Cardiac muscle cell (in vitro differentiated cells and primary cell): ENCODE measurements around the gene LLGL1. TPM values are rescaled to one million over a fixed set of nuclear protein-coding genes. Genes with fewer than 3 reads are reported as not detected.
A peak's percentile ranks its signal among the peaks of the same experiment; 100 is the strongest.

Experiments used
- DNase-seq, 2 donors: peaks; one replicate each; pipeline versions ENCODE4 v3.0.0 to v3.0.0-alpha.2; 2010 to 2017; ENCODE audit warnings: low read depth in 1 of 2, low spot score in 1 of 2
- H3K27ac ChIP-seq: fragments of 200-600 bp; sonication (generic); 2 replicates; pipeline ENCODE4 v1.5.1; 2016
- H3K27me3 ChIP-seq: fragments of 200-600 bp; sonication (generic); 2 replicates; pipeline ENCODE4 v1.6.0; 2016; ENCODE audit warnings: control low read depth
- H3K36me3 ChIP-seq: fragments of 200-600 bp; sonication (generic); 2 replicates; pipeline ENCODE4 v1.5.1; 2016; ENCODE audit warnings: control low read depth
- H3K4me1 ChIP-seq: fragments of 200-600 bp; sonication (generic); 2 replicates; pipeline ENCODE4 v1.8.1; 2017; ENCODE audit warnings: low read depth, mild to moderate bottlenecking, mixed run types
- H3K4me3 ChIP-seq: fragments of 200-600 bp; sonication (generic); 2 replicates; pipeline ENCODE4 v1.5.1; 2016; ENCODE audit warnings: mild to moderate bottlenecking
- H3K9me3 ChIP-seq: fragments of 200-600 bp; sonication (generic); 2 replicates; pipeline ENCODE4 v1.5.1; 2017; ENCODE audit warnings: low read depth, mild to moderate bottlenecking, control low read depth
- CTCF ChIP-seq: IDR thresholded peaks from 2 replicates; pipeline ENCODE4 v1.5.1; 2012; ENCODE audit warnings: low read depth, mild to moderate bottlenecking, low read length
- polyA plus RNA-seq: library from polyadenylated mRNA; unstranded; fragments of >200 nt; fragmentation: Nextera tagmentation; extraction: Ambion mirVana; gene quantifications from 2 replicates; pipeline ENCODE4 v1.2.1, GENCODE V29; 2016
- total RNA-seq: library from RNA; depleted of rRNA; stranded (reverse); fragments of >200 nt; gene quantifications from 2 replicates; pipeline ENCODE4 v1.2.3, GENCODE V29; 2016

Gene LLGL1
- total and polyA plus RNA-seq, 2 experiments from 2014 or later: 5.9 to 83.8 TPM

- H3K9me3 ChIP-seq: no peaks in the 10 kb centered on the region
- no peak for TF ChIP-seq CTCF
- H3K27ac ChIP-seq: no peak overlapping the region
- peak overlapping the region; percentile 88 for H3K4me3 ChIP-seq
- H3K4me1 ChIP-seq: peaks cover 46% of the 10 kb centered on the region
- DNase-seq: peak; percentile 56 to 64
- peaks cover 10% of the 10 kb centered on the region for H3K36me3 ChIP-seq
- H3K27me3 ChIP-seq: no peaks in the 10 kb centered on the region
These were observed 40.0 kb upstream of the LLGL1 start for GRCh38 chr17:18185391-18185790.

DNA sequence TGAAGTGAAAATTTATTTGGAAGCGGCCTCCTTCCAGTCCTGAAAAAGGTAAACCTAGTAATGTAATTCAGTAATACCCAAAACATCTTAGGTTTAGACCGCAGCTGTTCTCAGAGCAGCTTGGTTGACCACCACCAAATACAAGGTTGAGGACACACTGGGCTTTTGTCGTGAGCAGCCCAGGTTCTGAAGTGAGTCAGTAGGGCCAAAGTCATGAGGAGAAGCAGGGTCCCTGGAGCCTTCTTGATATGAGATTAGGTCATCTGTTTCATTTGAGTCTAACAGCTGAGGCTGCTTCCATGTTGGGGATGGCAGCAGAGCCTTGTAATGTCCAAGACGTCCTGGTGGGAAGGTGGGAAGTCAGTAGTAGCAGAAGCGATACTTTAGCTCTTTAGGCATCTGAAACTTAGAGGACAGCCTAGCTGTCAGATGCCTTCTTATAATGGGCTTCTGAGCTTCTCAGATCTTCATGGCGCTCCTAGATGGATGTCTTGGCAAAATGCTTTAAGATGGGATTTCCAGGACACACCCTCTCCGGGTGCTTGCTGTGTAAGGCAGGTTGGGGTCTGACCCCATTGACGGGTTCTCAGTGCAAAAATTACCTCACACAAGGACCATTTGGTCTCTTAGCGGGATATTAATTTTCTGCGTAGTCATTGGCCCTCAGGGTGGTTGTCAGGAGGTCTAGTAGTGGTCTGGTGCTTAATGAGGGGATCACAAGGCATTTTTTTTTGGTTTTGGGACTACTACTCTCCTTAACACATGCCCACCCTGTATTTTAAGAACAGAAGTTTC is 39.4 kb upstream of the LLGL1 start:
- H3K4me1 ChIP-seq: peaks cover 47% of the 10 kb centered on the region
- no peaks in the 10 kb centered on the region for H3K27me3 ChIP-seq
- H3K9me3 ChIP-seq: no peaks in the 10 kb centered on the region
- peaks cover 10% of the 10 kb centered on the region for H3K36me3 ChIP-seq
- no peak overlapping the region for H3K27ac ChIP-seq
- peak overlapping the region; percentile 88 for H3K4me3 ChIP-seq
- TF ChIP-seq CTCF: no peak
- DNase-seq: no peak

DNA sequence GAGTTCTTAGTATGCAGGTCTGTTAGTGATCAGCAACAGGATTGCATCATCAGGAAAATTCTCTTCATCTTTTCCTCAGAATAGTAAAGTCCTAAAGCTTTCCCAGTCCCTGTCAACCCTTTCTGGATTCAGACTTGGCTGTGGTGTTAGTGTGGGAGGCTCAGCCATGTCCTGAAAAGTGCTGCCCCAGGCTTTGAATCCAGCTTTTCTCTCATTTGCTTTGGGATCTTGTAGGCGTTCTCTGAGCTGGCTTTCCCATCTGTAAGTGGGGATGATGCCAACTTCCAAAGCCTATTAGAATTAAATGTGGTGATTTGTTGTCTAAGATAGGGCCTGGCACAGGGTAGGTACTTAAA is 38.8 kb upstream of the LLGL1 start:
- Histone ChIP-seq H3K27me3 (no peaks in the 10 kb centered on the region), H3K4me3 (peak overlapping the region; percentile 88), H3K27ac (no peak overlapping the region), H3K9me3 (no peaks in the 10 kb centered on the region), H3K4me1 (peaks cover 48% of the 10 kb centered on the region), H3K36me3 (peaks cover 10% of the 10 kb centered on the region)
- DNase-seq: peak in 1 of 2 donors; percentile 80
- no peak for TF ChIP-seq CTCF

DNA sequence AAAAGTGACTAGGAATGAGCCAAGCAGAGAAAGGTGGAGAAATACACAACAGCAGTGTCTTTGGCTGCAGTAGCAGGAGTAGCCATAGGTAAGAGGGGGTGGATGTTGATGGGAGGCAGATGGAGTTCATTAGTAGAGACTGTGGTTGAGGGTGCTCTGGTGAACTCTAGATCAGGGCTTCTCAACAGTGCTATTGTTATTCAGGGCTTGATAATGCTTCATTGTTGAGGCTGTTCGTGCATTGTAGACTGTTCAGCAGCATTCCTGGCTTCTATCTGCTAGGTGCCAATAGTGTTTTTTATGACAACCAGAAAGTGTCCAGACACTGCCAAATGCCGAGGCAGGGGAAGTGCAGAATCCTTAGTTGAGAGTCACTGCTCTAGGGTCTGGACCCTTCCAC is 38.2 kb upstream of the LLGL1 start:
- H3K27ac ChIP-seq: no peak overlapping the region
- peaks cover 46% of the 10 kb centered on the region for H3K4me1 ChIP-seq
- peaks cover 11% of the 10 kb centered on the region for H3K36me3 ChIP-seq
- no peak for TF ChIP-seq CTCF
- peak in 1 of 2 donors; percentile 34 for DNase-seq
- H3K4me3 ChIP-seq: peak overlapping the region; percentile 88
- no peaks in the 10 kb centered on the region for H3K27me3 ChIP-seq
- no peaks in the 10 kb centered on the region for H3K9me3 ChIP-seq

DNA sequence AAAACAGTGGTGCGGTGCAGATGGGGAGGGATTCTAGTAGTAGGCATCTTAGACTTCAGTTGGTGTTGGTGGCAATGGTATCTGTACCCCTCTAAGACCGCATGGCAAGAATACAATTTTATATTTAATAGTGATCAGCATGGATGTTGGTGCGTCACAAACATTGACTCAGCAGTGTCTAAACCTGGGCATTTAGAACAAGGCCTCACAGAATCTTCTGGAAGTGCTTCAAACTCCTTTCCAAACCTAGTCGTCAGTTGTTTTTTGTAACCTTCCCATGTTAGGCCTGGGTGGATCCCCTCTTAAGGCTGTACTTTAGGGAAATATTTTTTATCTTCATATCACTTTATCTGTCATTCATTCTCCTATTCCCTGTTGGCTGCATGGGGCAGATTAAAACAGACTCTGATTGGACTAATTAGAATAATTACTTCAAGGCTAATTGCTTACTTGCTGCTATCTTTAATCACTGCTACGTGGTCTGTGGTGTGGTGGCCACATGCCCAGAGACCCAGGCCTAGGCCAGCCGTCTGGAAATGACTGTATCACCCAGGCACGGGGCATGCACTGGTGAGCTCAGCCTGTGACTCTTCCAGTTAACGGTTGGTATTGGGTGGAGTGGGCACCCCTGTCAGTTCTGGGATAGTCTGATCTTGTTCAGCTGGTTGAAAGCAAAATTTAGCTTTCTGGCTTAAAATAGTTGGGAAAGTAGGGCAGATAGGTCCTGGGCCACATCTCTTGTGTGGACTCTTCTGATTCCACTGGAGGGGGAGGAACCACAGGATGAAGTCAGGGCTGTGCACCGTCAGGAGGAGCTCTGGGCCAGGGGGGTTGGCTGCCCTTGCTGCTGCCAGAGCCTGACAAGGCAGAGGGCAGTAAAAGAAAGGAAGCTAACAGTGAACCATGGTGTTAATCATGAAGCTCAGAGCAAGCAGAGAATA is 37.3 kb upstream of the LLGL1 start:
- TF ChIP-seq CTCF: no peak
- Histone ChIP-seq H3K27ac (no peak overlapping the region), H3K27me3 (no peaks in the 10 kb centered on the region), H3K4me1 (peaks cover 41% of the 10 kb centered on the region), H3K4me3 (peak overlapping the region; percentile 9), H3K9me3 (no peaks in the 10 kb centered on the region), H3K36me3 (peaks cover 13% of the 10 kb centered on the region)
- DNase-seq: peak in 1 of 2 donors; percentile 54
